ENCODE measurements around the gene SYTL3.

GRCh38 chr6:158608221-158608620 lies 41.6 kb upstream of the SYTL3 start:
- TF ChIP-seq CTCF (IDR thresholded peaks at IDR 0.05 in 2 of 3, conservative IDR thresholded peaks at IDR 0.05 in 1 of 3; ENCODE audit: insufficient read depth in 2 of 3, low read depth in 1 of 3, low read length in 3 of 3), result no peak
- no peak for TF ChIP-seq SMARCA4 (IDR thresholded peaks at IDR 0.05)
- TF ChIP-seq FOXM1 (IDR thresholded peaks at IDR 0.05; ENCODE audit: low read depth), result no peak
- TF ChIP-seq FOXM1 (CRISPR knock-in tag; IDR thresholded peaks at IDR 0.05; ENCODE audit: low read depth), result no peak
- no peak for TF ChIP-seq ATF2 (CRISPR knock-in tag; IDR thresholded peaks at IDR 0.05)
- no peak for TF ChIP-seq CBX1 (IDR thresholded peaks at IDR 0.05; ENCODE audit: low read depth)
- no peak for TF ChIP-seq IRF1 (CRISPR knock-in tag; IDR thresholded peaks at IDR 0.05; ENCODE audit: borderline replicate concordance)
- no peak for TF ChIP-seq POLR2G (IDR thresholded peaks at IDR 0.05; ENCODE audit: low read depth, low read length)
- no peak for TF ChIP-seq ZBTB1 (CRISPR knock-in tag; IDR thresholded peaks at IDR 0.05; ENCODE audit: borderline replicate concordance, low read depth)
- no peak for TF ChIP-seq ZNF764 (CRISPR knock-in tag; IDR thresholded peaks at IDR 0.05; ENCODE audit: low read depth)
- no peak for TF ChIP-seq PML (IDR thresholded peaks at IDR 0.05; ENCODE audit: low read length)
- TF ChIP-seq E2F6 (IDR thresholded peaks at IDR 0.05; ENCODE audit: borderline replicate concordance in 1 of 2, extremely low read depth in 1 of 2, insufficient read depth in 1 of 2, insufficient read length in 1 of 2, low read depth in 1 of 2, low read length in 1 of 2, poor library complexity in 1 of 2, severe bottlenecking in 1 of 2), result no peak

Data from K562 (cell line).